ENCODE results near the gene CTNNA2.

The CTNNA2 gene

GRCh38 chr2:79612999-79613398, 100.1 kb downstream of the CTNNA2 start:
- DNase-seq (ENCODE audit: low read depth), result no peak

DNA sequence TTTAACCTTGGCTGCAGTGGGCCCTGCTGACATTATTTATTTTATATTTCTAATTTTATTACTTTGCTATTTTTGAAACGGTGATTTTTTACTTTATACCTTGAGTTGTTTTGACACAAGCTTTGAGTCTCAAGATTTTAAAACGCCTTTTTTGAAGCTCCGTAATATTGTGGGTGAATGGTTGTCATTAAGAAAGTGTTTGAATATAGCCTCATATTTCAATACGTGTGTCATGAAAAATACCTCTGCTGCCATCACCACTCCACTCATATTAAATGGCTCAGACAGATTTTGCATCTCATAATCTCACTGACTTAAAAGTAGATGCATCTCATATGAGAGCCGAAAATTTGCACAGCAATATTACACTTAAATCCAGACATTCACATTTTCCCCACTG, 106.6 kb downstream of the CTNNA2 start:
- DNase-seq (ENCODE audit: low read depth), result no peak

DNA sequence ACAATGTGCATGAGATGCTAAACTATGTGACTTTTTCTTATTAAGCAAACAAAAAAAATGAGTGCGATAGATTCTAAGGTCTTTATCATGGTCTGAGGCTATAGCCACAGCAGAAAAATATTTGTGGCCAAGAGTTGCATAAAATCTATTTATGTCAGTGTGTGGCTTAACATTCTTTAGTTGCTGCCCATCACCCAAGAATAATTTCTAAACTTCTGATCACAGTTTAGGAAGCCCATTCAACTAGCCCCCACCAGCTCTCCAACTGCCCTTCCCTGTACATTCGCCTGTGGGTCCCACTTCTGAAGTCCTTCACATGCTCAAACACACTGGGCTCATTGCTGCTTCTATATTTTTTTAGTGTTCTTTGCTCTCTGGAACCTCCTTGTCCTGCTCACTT, 107.1 kb downstream of the CTNNA2 start:
- DNase-seq (ENCODE audit: low read depth), result no peak

DNA sequence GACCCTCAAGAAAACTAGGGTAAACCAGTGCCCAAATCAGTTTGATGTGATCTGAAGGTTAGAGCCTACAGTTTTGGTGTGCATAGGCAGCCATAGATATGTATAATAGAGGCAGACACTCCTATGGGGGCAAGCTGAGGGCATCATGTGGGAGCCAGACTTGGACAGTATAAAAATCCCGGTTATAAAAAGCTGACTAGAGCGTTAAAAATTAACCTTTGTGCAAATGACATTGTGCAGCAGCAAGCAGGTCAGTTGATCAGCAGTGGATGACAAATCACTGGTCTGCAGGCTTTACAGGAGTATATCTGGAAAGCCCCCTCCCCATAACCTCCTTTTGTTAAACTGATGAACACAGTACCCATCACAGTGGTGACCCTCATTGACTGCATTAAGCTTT, 107.8 kb downstream of the CTNNA2 start:
- DNase-seq (ENCODE audit: low read depth), result no peak

GRCh38 chr2:79621252-79621651, 108.4 kb downstream of the CTNNA2 start:
- DNase-seq (ENCODE audit: low read depth), result no peak

DNA sequence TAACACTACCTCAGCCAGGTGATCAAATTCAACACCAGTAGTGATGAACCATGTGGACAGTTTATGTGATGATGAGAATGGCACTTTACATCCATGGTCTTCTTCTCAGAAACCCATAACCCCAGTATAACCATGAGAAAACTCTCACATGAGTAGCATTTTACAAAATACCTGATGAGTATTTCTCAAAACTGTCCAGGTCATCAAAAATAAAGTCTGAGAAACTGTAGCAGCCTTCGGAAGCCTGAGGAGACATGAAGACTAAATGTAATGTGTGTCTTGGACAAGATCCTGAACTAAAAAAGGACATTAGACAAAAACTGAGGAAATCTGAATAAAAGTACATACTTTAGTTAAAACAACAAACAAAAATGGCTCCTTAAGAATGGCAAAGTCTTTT, 108.9 kb downstream of the CTNNA2 start:
- no peak for DNase-seq (ENCODE audit: low read depth)

DNA sequence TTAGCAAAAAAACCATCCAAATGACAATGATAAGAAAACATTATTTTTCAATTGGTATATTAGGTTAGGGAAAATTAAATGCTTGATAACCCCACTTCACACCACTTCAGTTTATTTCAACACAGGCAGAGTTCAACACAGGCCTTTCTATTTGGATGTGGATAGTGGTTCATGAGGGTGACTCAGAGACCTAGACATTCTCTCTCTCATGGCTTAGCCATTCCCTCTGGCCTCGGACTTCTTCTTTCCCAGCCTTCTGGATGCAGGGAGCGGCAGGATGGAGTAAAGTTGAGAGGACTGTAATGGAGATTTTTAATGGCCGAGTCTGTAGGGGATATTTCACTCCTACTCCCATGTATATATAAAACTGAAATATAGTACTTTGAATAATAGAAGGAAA, 109.7 kb downstream of the CTNNA2 start:
- DNase-seq (ENCODE audit: low read depth), result no peak

- DNase-seq (ENCODE audit: low read depth), result no peak
These were observed 114.4 kb downstream of the CTNNA2 start for GRCh38 chr2:79627237-79627636.

DNA sequence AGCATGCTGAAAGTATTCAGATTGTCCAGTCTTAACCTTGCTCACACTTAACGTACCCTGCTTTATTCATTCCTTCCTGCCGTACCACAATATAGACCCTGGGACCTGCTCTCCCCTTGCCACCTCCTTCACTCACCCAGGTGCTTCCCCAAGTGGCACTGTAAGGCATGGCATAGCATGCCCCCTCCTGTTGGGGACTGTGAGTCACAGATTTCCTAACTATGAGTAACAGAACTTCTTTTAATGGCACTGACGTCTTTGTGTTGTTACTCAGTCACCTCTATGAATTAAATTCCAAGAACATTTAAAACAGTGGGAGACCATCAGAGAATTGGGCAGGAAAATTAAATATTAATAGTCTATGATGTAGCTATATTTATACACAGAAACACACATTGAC, 117.2 kb downstream of the CTNNA2 start:
- DNase-seq (ENCODE audit: low read depth), result no peak

DNA sequence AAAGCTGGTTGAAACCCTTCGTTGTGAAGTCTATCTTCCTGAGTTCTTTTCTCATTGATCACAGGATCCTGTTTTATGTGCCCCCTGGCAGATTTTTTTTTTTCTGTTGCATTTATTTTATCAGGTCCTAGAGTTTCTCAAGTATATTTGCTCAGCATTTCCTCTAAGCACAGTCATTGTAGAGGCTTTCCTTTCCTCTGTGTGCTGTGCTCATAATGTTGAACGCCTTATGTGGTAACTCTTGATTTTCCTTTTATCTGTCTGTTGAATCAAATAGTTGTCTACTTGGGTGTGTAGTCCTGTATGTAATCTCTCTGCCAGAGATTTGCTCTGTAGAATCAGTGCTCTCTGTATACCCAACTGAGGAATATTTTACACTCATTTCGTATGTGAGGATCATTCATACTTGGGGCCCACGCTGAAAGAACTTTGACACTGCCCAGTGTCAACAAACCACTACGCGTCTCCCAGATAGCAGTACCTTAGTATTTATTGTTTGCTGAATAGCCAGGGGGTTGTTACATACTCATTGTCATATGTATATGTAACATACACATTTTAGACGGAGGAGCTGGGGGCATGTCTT, 118.2 kb downstream of the CTNNA2 start:
- no peak for DNase-seq (ENCODE audit: low read depth)

DNA sequence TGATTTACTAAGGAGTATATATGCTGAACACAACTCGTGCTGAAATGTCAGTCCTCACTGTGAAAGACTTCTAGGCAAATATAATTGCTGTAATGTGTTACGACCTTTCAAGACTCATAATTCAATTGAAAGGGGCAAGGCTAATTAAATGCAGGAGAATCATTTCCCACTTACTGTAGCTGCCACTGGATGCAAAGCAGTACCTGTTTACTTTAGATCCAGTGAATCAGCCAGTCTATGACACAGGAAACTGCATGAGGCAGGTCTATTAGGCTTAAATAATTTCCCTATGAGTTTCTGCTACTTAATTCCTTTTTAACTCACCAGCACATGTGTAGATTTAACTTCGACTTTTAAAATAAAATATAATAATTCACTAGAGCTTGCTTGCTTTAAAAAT, 125.6 kb downstream of the CTNNA2 start:
- no peak for DNase-seq (ENCODE audit: low read depth)

GRCh38 chr2:79638954-79639353, 126.1 kb downstream of the CTNNA2 start:
- no peak for DNase-seq (ENCODE audit: low read depth)

GRCh38 chr2:79640001-79640400, 127.2 kb downstream of the CTNNA2 start:
- DNase-seq (ENCODE audit: low read depth), result no peak

DNA sequence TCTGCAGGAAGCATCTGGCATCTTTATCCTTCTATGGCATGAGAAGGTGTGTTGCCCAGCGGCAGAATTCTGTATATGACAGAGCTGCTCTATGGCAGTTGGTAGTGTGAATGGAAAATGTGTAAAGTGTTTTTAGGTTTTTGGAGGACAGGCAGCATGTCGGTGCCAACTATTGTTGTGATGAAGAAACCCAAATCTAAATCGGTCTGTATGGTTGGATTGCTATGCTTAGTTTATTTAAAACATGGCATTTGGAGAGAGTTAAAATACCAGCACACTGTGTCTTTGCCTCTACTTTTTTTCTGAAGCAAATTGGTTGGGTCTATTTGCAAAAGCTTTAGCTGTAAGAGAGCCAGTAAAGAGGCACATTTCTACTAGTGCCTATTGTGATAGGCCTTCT, 136.7 kb downstream of the CTNNA2 start:
- no peak for DNase-seq (ENCODE audit: low read depth)

DNA sequence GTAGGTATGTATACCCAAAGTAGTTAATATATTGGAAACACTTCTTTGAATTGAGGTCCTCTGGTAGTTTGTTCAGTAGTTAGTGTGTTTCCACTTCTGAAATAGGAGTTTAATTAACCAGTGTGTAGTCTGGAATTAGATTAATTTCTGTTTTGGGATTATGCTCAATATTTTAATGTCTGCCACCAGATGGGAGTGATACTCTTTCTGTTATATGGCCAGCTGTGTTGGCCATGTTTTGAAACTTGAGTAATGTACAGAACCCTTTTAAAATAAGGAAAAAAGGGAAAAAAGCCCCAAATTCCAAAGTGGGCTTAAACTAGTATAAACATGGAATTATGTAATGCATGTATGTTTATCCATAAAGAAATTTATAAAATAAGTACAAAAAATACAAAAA, 147.7 kb downstream of the CTNNA2 start:
- DNase-seq (ENCODE audit: low read depth), result no peak

DNA sequence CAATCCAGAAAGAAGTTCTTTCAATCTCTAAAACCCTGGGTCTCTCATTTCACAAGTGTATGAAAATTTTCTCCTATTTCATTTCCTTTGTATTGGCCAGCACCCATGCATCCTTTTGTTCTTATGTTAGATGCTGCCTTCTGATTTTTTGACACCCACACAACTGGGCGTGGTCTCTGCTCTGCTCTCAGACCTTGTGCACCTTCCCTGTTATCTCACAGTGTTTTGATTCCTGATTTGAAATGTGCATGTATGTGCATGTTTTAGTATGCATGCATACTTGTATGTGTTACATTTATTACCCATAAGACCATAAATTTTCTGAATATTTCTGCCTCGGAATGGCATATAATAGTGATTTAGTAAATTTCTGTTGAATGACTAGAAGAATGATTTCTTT, 152.2 kb downstream of the CTNNA2 start:
- DNase-seq (ENCODE audit: low read depth), result no peak

DNA sequence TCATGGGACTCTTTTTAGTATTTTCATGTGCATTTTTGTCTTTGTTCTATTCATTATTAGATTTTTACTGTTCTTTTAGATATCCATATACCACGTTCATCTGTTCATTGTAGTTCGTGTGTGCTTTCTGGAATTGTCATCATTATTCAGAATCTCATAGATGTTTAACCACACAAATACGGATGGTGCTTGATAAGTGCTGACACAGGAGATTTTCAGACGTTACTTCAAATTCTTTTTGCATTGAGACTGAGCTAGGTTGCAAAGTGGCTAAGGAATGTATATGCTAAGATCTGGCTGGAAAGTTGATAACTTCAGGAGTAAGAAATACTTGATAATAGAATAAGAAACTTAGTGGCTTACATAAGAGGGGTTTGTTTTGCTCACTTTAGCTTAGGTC, 153.6 kb downstream of the CTNNA2 start:
- no peak for DNase-seq (ENCODE audit: low read depth)

- DNase-seq (ENCODE audit: low read depth), result no peak
These were observed 156.9 kb downstream of the CTNNA2 start for GRCh38 chr2:79669714-79670113.

- no peak for DNase-seq (ENCODE audit: low read depth)
These were observed 157.3 kb downstream of the CTNNA2 start for GRCh38 chr2:79670198-79670597.

DNA sequence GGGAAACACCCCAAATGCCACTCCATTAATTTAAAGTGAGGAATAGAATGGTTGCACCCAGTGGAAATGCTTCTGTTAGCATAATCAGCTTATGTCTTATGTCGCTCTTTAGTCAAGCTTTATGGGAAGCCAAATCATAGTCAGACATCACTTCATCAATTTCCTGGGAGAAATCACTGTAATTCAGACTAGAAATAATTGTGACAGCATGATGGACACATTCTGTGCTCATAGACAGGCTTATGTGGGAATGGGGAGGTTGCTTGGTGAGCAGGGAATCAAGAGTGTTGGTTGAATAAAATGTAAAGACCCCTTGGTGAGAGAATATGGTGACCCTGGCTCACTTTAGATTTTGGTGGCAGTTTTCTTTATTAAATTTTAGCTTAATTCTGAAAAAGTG, 174.0 kb downstream of the CTNNA2 start:
- no peak for DNase-seq (ENCODE audit: low read depth)

GRCh38 chr2:79695248-79695647, 182.4 kb downstream of the CTNNA2 start:
- DNase-seq (ENCODE audit: low read depth), result no peak

DNA sequence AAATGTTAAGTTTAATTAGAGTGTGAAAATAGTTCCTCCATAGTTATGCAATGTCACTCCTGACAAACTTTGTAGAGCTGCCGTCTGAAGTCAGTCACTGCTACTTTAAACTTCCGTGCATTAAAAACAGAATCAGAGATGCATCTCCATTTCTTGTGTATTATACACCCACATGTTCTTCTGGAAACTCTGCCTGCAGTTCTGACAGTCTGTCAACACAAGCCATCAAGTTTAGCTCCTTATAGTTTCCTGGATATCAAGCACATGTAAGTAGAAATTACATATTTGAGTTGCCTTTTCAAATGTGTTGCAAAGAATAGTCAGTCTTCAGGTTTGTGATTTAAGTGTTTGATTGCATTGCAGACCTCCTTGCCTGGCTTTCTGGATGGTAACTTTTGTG, 184.3 kb downstream of the CTNNA2 start:
- no peak for DNase-seq (ENCODE audit: low read depth)

DNA sequence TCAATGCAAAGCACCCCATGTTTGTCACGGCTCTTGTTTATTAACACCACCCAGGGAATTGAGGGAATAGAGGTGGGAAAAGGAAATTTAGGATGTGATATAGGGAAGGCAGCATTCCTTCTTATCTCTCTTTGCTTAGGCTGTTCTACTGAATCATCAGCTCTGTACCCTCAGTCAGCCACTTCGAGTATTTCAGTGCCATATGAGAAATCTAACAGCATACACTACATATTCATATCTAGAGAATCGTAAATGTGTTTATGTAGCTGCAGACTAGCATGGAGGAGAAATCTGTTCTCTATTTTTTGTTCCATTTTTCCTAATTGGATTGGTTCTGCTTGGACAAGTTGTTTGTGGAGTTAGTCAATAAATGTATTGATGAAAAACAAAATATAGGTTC, 187.8 kb downstream of the CTNNA2 start:
- DNase-seq (ENCODE audit: low read depth), result no peak

DNA sequence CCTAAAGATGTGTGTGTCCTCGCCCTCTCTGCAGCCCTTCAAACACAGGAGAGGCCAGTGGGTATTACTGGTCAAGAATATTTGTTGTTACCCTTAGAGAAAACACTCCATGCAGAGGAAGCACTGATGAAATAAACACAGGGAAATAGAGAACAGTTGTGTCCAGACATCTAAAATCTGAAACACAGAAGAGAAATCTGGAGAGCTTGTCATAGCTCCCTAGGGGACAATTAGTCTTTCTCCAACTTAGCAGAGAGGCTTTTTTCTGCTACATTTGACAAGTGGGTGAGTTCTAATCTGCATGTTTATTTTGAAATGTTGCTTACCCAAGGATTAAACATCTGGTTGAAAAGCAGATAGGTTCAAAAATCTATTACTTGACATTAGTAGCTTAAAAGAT, 190.1 kb downstream of the CTNNA2 start:
- no peak for DNase-seq (ENCODE audit: low read depth)

DNA sequence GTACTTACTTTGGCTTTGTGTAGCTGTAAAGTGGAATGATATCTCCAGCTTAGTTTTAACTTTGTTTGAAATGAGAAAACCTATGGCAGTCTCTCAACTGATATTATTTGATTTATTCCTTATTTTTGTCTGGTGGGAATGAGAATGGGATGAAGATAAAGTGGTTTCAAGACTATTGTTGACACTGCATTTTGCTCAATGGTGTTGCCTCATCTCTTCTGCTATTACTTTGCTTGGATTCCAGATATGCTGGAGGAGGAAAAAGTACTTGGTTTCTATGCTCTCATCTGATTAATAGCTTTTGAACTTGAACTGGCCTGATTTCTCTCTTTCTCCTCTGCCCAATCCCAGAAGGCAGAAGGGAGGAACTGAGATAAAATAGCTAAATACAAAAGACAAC, 198.2 kb downstream of the CTNNA2 start:
- DNase-seq (ENCODE audit: low read depth), result no peak

All from activated T-helper 1 cell treated with Interleukin-2 at 50 U/mL for 16 hours (primary cell).